Parathyroid adenoma (tissue), 2 donors: Measurements from ENCODE around the gene GRK6.

Experiments used
- H2AFZ ChIP-seq: fragments of 300-600 bp; sonication (generic); one replicate; pipeline ENCODE4 v1.7.0; 2017; ENCODE audit warnings: antibody characterized with exemption, mild to moderate bottlenecking
- H3K27ac ChIP-seq: fragments of 300-600 bp; sonication (generic); one replicate; pipeline ENCODE4 v1.7.0; 2017
- H3K27me3 ChIP-seq: fragments of 300-600 bp; sonication (generic); one replicate; pipeline ENCODE4 v1.7.0; 2017; ENCODE audit warnings: low read length; ENCODE audit not compliant: control insufficient read depth, insufficient read depth
- H3K36me3 ChIP-seq: fragments of 300-600 bp; sonication (generic); one replicate; pipeline ENCODE4 v1.7.0; 2017; ENCODE audit warnings: low read length; ENCODE audit not compliant: control insufficient read depth, insufficient read depth
- H3K4me1 ChIP-seq: fragments of 300-600 bp; sonication (generic); one replicate; pipeline ENCODE4 v1.7.0; 2017; ENCODE audit warnings: control low read depth
- H3K4me2 ChIP-seq: fragments of 300-600 bp; sonication (generic); one replicate; pipeline ENCODE4 v1.7.0; 2017; ENCODE audit warnings: low read length
- H3K4me3 ChIP-seq: fragments of 300-600 bp; sonication (generic); one replicate; pipeline ENCODE4 v1.7.0; 2017; ENCODE audit warnings: low read depth, low read length
- H3K79me2 ChIP-seq: fragments of 300-600 bp; sonication (generic); one replicate; pipeline ENCODE4 v1.7.0; 2017; ENCODE audit warnings: control low read depth
- H3K9ac ChIP-seq: fragments of 300-600 bp; sonication (generic); one replicate; pipeline ENCODE4 v1.7.0; 2017; ENCODE audit warnings: mild to moderate bottlenecking
- H3K9me3 ChIP-seq: fragments of 300-600 bp; sonication (generic); one replicate; pipeline ENCODE4 v1.7.0; 2017; ENCODE audit warnings: low read length; ENCODE audit not compliant: control insufficient read depth
- CTCF ChIP-seq: fragments of 300-600 bp; sonication (generic); IDR thresholded peaks from one replicate; pipeline ENCODE4 v1.7.0; 2017; ENCODE audit warnings: antibody characterized with exemption, mild to moderate bottlenecking
- donor health status: primary hyperparathyroidism.

GRK6 gene

GRCh38 chr5:177454397-177455035 is 28.0 kb downstream of the GRK6 start:
- peak overlapping the region; percentile 96 for H3K4me2 ChIP-seq
- peak overlapping the region; percentile 60 for H3K4me3 ChIP-seq
- peak overlapping the region; percentile 63 for H2AFZ ChIP-seq
- H3K36me3 ChIP-seq = no peaks in the 10 kb centered on the region
- H3K79me2 ChIP-seq = no peaks in the 10 kb centered on the region
- no peaks in the 10 kb centered on the region for H3K9me3 ChIP-seq
- H3K27me3 ChIP-seq = peaks cover 4% of the 10 kb centered on the region
- H3K9ac ChIP-seq = no peak overlapping the region
- peak overlapping the region; percentile 76 for H3K27ac ChIP-seq
- peak; percentile 98 for TF ChIP-seq CTCF
- peaks cover 8% of the 10 kb centered on the region for H3K4me1 ChIP-seq

- Histone ChIP-seq H3K27ac (peak overlapping the region; percentile 76), H3K9ac (no peak overlapping the region), H3K4me2 (peak overlapping the region; percentile 96), H3K9me3 (no peaks in the 10 kb centered on the region), H3K27me3 (peaks cover 4% of the 10 kb centered on the region), H3K4me3 (peak overlapping the region; percentile 60), H3K36me3 (no peaks in the 10 kb centered on the region), H3K79me2 (no peaks in the 10 kb centered on the region), H3K4me1 (peaks cover 8% of the 10 kb centered on the region), H2AFZ (peak overlapping the region; percentile 63)
- TF ChIP-seq CTCF = peak; percentile 90
These were observed 28.7 kb downstream of the GRK6 start for GRCh38 chr5:177455036-177455660.

GRCh38 chr5:177455661-177456590 is 29.4 kb downstream of the GRK6 start:
- H3K4me1 ChIP-seq = peaks cover 8% of the 10 kb centered on the region
- H2AFZ ChIP-seq = peak overlapping the region; percentile 63
- H3K4me2 ChIP-seq = peak overlapping the region; percentile 96
- peak; percentile 90 for TF ChIP-seq CTCF
- no peaks in the 10 kb centered on the region for H3K79me2 ChIP-seq
- H3K9ac ChIP-seq = no peak overlapping the region
- H3K27me3 ChIP-seq = peaks cover 4% of the 10 kb centered on the region
- H3K9me3 ChIP-seq = no peaks in the 10 kb centered on the region
- no peaks in the 10 kb centered on the region for H3K36me3 ChIP-seq
- peak overlapping the region; percentile 60 for H3K4me3 ChIP-seq
- H3K27ac ChIP-seq = peak overlapping the region; percentile 76

- no peaks in the 10 kb centered on the region for H3K9me3 ChIP-seq
- no peak overlapping the region for H3K4me3 ChIP-seq
- no peak overlapping the region for H2AFZ ChIP-seq
- H3K4me2 ChIP-seq = no peak overlapping the region
- H3K27ac ChIP-seq = peak overlapping the region; percentile 11
- TF ChIP-seq CTCF = no peak
- no peaks in the 10 kb centered on the region for H3K79me2 ChIP-seq
- H3K27me3 ChIP-seq = peaks cover 4% of the 10 kb centered on the region
- H3K36me3 ChIP-seq = no peaks in the 10 kb centered on the region
- H3K9ac ChIP-seq = no peak overlapping the region
- H3K4me1 ChIP-seq = peaks cover 8% of the 10 kb centered on the region
These were observed 30.1 kb downstream of the GRK6 start for GRCh38 chr5:177456591-177456964.
